ENCODE results near the gene PNRC1.
"Not testable (repeated sequence)": the region's sequence is repeated elsewhere in the genome, so short reads cannot be mapped to it uniquely, and the experiment has no call there.

PNRC1 gene

DNA sequence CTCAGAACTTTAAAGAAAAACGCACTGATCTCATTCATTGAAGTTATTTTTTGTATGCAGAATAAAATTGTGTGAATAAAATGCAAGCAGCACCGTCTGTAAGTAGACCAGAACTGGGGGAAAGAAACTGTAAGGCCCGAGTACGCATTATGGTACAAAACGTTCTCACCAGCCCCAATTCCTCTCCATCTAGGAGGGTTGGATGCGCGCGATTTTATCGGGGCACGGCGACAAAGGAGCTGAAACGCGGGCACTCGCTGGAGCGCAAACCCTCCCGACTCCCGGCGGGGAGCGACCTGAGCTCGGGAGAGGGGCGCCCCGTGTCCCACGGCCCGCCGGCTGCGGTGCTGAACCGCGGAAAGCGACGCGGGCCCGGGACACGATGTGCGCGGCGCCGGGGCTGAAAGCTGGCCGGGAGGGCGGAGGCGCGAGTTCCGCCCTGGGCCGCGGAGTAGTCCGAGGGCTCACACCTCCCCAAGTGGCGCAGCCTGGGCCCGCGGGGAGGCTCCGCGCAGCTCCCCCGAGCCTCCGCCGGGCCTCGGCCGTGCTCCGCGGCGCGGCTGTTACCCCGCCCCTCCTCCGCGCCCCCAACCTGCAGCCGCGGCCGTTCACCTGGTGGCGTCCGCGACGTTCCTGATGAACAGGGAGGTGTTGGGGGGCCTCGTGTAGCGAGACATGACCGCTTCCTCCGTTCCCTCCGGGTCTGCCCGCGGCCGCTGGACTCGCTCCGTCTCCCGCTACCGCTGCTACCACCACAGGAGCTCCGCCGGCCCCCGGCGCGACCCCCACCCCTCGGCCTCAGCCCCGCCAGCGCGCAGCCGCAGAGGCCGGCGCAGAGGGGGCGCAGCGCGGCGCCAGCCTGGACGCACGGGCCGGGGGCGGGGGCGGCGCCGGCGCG is 36.9 kb downstream of the PNRC1 start, which contains the start of gene SRSF12:
Gene SRSF12, minus strand, starts transcription at position 861 of the 898 bp plus-strand sequence. Its CDS starts 184 bp downstream, at position 677.
- peaks cover 3% of the 10 kb centered on the region for H3K9me3 Mint-ChIP-seq
- no peaks in the 10 kb centered on the region for H3K27me3 Mint-ChIP-seq

DNA sequence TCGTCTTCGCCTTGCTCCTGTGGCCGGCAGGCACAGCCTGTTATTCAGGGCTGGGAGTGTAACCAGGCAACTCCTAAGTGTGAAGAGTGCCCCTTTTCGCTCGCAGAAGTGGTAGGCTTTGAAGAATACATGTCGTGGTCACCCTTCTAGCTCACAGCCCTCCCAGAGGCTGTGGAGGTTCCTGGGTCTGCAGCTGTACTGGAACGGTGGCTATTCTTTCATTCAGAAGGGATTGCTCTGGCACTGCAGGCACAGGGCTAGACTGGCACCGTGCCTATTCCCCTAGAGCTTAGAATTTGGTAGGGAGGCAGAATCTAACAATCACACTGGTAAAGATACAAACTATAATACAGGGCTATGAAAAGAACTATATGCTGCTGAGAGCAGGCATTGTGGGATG is 38.4 kb downstream of the PNRC1 start:
- peak overlapping the region; percentile 13 for H3K4me3 Mint-ChIP-seq

More for the DNA sequence above, 36.9 kb downstream of the PNRC1 start, which contains the start of gene SRSF12:
- ATAC-seq, result peak; percentile 89
- Mint-ChIP-seq H3K27ac (no peak within 1 kb of the TSS), H3K4me3 (peak within 1 kb of the TSS; percentile 77), H3K36me3 (no peaks in the 10 kb centered on the region), H3K4me1 (peaks cover 6% of the 10 kb centered on the region)

GRCh38 chr6:89120371-89120770 is 39.8 kb downstream of the PNRC1 start:
- ATAC-seq, result no peak
- Mint-ChIP-seq H3K36me3 (peaks cover 6% of the 10 kb centered on the region), H3K27ac (no peak overlapping the region), H3K4me1 (peaks cover 6% of the 10 kb centered on the region), H3K4me3 (no peak overlapping the region), H3K27me3 (no peaks in the 10 kb centered on the region), H3K9me3 (peaks cover 3% of the 10 kb centered on the region)

More for the DNA sequence above, 38.4 kb downstream of the PNRC1 start:
- H3K4me1 Mint-ChIP-seq, result peaks cover 6% of the 10 kb centered on the region
- H3K27ac Mint-ChIP-seq, result no peak overlapping the region
- peaks cover 3% of the 10 kb centered on the region for H3K9me3 Mint-ChIP-seq
- ATAC-seq, result no peak
- no peaks in the 10 kb centered on the region for H3K36me3 Mint-ChIP-seq
- H3K27me3 Mint-ChIP-seq, result no peaks in the 10 kb centered on the region

DNA sequence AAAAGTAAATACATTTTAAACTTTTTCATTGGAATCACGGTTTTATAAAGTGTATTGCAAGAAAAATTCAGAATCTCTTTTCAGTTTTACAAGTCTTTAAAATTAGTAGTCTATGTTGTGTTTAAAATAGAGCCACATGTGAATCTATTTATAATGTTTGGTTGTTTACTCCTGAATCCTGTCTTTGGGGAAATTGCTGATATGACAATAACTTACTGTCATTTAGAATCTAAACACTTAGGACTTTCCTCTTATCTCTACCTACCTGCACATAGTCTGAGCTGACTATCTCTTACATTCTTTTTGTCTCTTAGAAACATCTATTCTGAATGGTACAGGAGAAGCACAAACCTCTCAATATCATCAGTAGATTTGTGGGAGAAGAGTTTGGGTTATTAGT is 41.4 kb downstream of the PNRC1 start:
- peaks cover 3% of the 10 kb centered on the region for H3K4me1 Mint-ChIP-seq
- no peak overlapping the region for H3K27ac Mint-ChIP-seq
- peaks cover 6% of the 10 kb centered on the region for H3K36me3 Mint-ChIP-seq
- peaks cover 3% of the 10 kb centered on the region for H3K9me3 Mint-ChIP-seq
- no peaks in the 10 kb centered on the region for H3K27me3 Mint-ChIP-seq
- no peak for ATAC-seq
- H3K4me3 Mint-ChIP-seq, result no peak overlapping the region

GRCh38 chr6:89122625-89123024 is 42.1 kb downstream of the PNRC1 start:
- peaks cover 6% of the 10 kb centered on the region for H3K36me3 Mint-ChIP-seq
- no peaks in the 10 kb centered on the region for H3K27me3 Mint-ChIP-seq
- H3K9me3 Mint-ChIP-seq, result peaks cover 3% of the 10 kb centered on the region
- H3K4me1 Mint-ChIP-seq, result no peaks in the 10 kb centered on the region
- H3K27ac Mint-ChIP-seq, result no peak overlapping the region
- H3K4me3 Mint-ChIP-seq, result no peak overlapping the region
- ATAC-seq, result no peak

- H3K4me3 Mint-ChIP-seq, ATAC-seq, H3K9me3 Mint-ChIP-seq: not testable (repeated sequence)
Observed at GRCh38 chr6:89128256-89128671, 47.7 kb downstream of the PNRC1 start.

GRCh38 chr6:89131599-89131998 is 51.0 kb downstream of the PNRC1 start:
- Mint-ChIP-seq H3K4me1 (peaks cover 6% of the 10 kb centered on the region), H3K9me3 (peaks cover 8% of the 10 kb centered on the region), H3K4me3 (no peak overlapping the region), H3K27ac (no peak overlapping the region), H3K27me3 (no peaks in the 10 kb centered on the region), H3K36me3 (peaks cover 9% of the 10 kb centered on the region)
- ATAC-seq, result no peak

More at GRCh38 chr6:89128256-89128671, 47.7 kb downstream of the PNRC1 start:
- H3K27ac Mint-ChIP-seq, H3K4me1 Mint-ChIP-seq, H3K27me3 Mint-ChIP-seq: not testable (repeated sequence)
- H3K36me3 Mint-ChIP-seq, result peaks cover 16% of the 10 kb centered on the region

DNA sequence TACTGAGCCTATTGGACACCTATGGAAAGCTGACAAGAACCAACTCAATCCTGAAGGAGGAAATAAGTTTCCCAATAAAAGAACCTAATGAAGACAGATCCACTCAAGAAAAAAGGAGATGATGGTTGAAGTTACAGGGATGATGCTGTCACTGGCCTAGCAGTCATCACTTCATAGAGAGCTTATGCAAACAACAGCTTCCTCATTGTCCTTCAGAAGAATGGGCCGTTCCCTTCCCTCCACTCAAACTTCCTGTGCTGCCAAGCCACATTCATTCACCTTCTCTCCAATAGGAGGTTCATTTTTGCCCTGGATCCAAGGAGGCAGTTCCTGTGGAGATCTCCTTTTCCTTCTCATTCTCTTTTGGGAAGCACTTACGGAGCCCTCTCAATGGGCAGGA is 51.5 kb downstream of the PNRC1 start:
- H3K27ac Mint-ChIP-seq, result no peak overlapping the region
- peaks cover 8% of the 10 kb centered on the region for H3K9me3 Mint-ChIP-seq
- no peak for ATAC-seq
- H3K4me3 Mint-ChIP-seq, result no peak overlapping the region
- H3K36me3 Mint-ChIP-seq, result peaks cover 9% of the 10 kb centered on the region
- peaks cover 6% of the 10 kb centered on the region for H3K4me1 Mint-ChIP-seq
- no peaks in the 10 kb centered on the region for H3K27me3 Mint-ChIP-seq

DNA sequence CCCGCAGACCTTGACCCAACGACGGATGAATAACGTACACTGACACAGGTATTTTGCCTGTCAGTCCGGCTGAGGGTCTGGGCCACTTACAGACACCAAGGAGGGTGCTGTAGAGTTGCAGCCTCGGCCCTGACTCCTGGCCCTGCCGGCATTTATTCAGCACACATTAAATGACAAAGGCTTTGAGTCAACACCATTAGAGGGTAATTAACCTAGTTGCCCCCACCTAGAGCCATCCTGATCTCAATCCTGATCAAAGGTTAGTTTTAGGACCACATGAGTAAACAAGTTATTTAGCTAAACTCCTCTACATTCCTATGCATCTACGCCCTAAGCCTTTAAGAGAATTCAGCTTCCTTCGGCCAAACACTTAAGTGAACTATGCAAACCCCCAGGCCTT is 53.4 kb downstream of the PNRC1 start:
- H3K4me3 Mint-ChIP-seq, result no peak overlapping the region
- H3K27me3 Mint-ChIP-seq, result no peaks in the 10 kb centered on the region
- H3K27ac Mint-ChIP-seq, result no peak overlapping the region
- H3K4me1 Mint-ChIP-seq, result no peaks in the 10 kb centered on the region
- H3K36me3 Mint-ChIP-seq, result peaks cover 2% of the 10 kb centered on the region
- peaks cover 1% of the 10 kb centered on the region for H3K9me3 Mint-ChIP-seq
- ATAC-seq, result no peak

DNA sequence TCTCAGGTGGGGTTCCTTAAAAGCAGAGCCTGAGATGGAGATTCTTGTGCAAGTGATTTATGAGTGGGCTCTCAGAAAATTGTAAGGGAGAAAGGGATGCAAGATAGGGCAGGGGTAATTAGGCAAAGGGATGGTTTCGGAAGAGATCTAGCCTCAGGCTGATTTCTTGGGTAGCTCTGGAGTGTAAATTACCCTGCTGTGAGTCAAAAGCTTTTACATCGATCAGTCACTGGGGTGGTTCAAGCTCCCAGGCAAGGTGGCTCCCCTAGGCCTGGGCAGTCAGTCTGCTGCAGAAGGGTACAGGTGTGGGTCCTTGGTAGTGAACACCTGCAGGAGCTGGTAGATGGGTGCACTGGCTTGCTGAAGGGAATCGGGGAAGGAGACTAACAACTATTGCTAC is 54.2 kb downstream of the PNRC1 start:
- Mint-ChIP-seq H3K27ac (no peak overlapping the region), H3K9me3 (no peaks in the 10 kb centered on the region), H3K4me1 (no peaks in the 10 kb centered on the region), H3K27me3 (no peaks in the 10 kb centered on the region), H3K4me3 (no peak overlapping the region), H3K36me3 (no peaks in the 10 kb centered on the region)
- ATAC-seq, result no peak
